Measurements from ENCODE around the gene BAZ2B. TPM values are rescaled to one million over a fixed set of nuclear protein-coding genes. Genes with fewer than 3 reads are reported as not detected.

The BAZ2B gene
- total RNA-seq, 1 donor from 2014 or later, result 69.8 TPM

DNA sequence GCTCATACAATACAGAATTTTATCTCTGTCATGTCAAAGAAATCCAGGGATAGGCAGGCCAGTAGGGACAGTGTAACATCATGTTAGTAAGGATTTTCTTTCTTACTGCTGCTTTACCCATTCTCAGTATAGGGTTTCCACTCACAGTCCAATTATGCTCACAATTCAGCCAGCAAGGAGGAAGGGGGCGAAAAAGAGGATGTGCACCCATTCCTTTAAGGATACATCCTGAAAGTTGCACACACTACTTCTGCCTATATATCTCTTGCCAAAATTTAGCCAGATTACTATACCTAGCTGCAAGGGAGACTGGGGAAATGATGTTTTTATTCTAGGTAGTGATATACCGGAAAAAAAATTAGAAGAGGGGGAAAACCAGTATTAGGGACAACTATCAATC, 66.1 kb downstream of the BAZ2B start:
- FAIRE-seq (no peak), DNase-seq (ENCODE audit: low read depth) (no peak)
- H3K27ac Mint-ChIP-seq (ENCODE audit: unreplicated experiment), result no peak overlapping the region
- Histone ChIP-seq H3K79me2 (ENCODE audit: insufficient read depth, low read length) (no peaks in the 10 kb centered on the region), H3K9ac (ENCODE audit: low read length) (no peak overlapping the region), H3K27ac (ENCODE audit: low read depth, low read length) (no peak overlapping the region), H3K27me3 (ENCODE audit: insufficient read depth, low read length) (no peaks in the 10 kb centered on the region), H3K4me2 (ENCODE audit: low read length) (no peak overlapping the region), H3K9me3 (ENCODE audit: insufficient read depth, low read depth, low read length) (no peaks in the 10 kb centered on the region), H4K20me1 (ENCODE audit: insufficient read depth, low read length) (no peaks in the 10 kb centered on the region), H3K36me3 (ENCODE audit: insufficient read depth, low read length) (no peaks in the 10 kb centered on the region), H3K4me1 (ENCODE audit: insufficient read depth, low read length) (peaks cover 5% of the 10 kb centered on the region), H2AFZ (ENCODE audit: low read depth, low read length) (no peak overlapping the region), H3K4me3 (ENCODE audit: insufficient read depth, low read depth, low read length) (no peak overlapping the region)
- TF ChIP-seq EZH2 (IDR thresholded peaks at IDR 0.05; ENCODE audit: insufficient read depth, low read length), result no peak
- TF ChIP-seq, protein P1, sequence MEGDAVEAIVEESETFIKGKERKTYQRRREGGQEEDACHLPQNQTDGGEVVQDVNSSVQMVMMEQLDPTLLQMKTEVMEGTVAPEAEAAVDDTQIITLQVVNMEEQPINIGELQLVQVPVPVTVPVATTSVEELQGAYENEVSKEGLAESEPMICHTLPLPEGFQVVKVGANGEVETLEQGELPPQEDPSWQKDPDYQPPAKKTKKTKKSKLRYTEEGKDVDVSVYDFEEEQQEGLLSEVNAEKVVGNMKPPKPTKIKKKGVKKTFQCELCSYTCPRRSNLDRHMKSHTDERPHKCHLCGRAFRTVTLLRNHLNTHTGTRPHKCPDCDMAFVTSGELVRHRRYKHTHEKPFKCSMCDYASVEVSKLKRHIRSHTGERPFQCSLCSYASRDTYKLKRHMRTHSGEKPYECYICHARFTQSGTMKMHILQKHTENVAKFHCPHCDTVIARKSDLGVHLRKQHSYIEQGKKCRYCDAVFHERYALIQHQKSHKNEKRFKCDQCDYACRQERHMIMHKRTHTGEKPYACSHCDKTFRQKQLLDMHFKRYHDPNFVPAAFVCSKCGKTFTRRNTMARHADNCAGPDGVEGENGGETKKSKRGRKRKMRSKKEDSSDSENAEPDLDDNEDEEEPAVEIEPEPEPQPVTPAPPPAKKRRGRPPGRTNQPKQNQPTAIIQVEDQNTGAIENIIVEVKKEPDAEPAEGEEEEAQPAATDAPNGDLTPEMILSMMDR (IDR thresholded peaks at IDR 0.05; ENCODE audit: insufficient read depth, low read depth, low read length), result no peak
- H3K9me3 Mint-ChIP-seq (ENCODE audit: unreplicated experiment), result no peaks in the 10 kb centered on the region
- peak overlapping the region; percentile 20 for H3K4me3 Mint-ChIP-seq (ENCODE audit: unreplicated experiment)
- H3K36me3 Mint-ChIP-seq (ENCODE audit: low read depth, unreplicated experiment), result peaks cover 4% of the 10 kb centered on the region
- no peaks in the 10 kb centered on the region for H3K27me3 Mint-ChIP-seq (ENCODE audit: low read depth, unreplicated experiment)
- H3K4me1 Mint-ChIP-seq (ENCODE audit: low read depth, unreplicated experiment), result peaks cover 18% of the 10 kb centered on the region

DNA sequence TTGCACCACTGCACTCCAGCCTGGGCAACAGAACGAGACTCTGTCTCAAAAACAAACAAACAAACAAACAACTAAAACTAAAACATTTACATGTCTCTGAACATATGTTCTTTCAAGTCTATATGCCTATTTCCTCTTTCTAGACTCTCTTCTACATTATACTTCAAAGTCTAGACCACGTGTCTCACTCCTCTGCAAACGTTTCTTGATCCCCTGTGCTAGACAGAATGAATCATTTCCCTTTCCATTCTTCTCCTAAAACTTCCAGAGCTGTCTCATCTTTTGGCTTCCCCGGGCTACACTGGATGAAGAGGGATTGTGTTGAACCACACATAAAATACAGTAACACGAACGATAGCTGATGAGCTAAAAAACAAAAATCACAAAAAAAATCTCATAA, 67.1 kb downstream of the BAZ2B start:
- no peaks in the 10 kb centered on the region for H3K27me3 Mint-ChIP-seq (ENCODE audit: low read depth, unreplicated experiment)

DNA sequence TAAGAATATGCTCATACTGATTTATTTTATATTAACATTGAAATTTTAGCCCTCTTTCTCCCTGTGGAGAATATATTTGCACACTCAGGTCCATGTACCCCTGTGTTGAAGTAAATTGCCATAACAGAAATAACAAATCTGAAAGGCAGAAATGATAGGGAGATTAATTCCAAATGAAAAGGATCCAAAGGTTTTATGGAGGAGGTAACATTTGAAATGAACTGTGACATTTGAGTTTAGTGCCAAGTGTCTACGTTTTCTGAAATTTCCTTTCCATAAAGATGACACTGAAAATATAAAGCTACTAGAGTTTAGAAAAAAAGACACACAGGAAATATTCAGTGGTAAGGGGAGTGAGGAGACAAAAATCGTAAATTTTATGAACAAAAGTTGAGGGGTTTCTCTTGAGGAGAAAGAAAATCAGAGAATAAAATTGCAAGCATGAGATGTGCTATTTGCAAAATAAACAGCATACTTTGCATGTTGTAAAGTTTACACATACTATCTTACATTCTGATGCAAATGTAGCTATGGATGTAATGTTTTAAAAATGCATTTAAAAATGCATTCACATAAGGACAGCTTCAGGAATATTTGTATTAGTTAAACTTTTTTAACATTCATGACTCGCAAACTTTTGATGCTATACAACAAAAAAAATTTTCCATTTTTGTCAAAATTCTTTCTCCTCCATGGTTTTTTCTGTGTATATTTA, 69.5 kb downstream of the BAZ2B start:
- no peak overlapping the region for H3K27ac Mint-ChIP-seq (ENCODE audit: unreplicated experiment)
- no peaks in the 10 kb centered on the region for H3K9me3 ChIP-seq (ENCODE audit: insufficient read depth, low read depth, low read length)
- H3K4me3 Mint-ChIP-seq (ENCODE audit: unreplicated experiment), result no peak overlapping the region
- H3K4me3 ChIP-seq (ENCODE audit: insufficient read depth, low read depth, low read length), result no peak overlapping the region
- H3K9ac ChIP-seq (ENCODE audit: low read length), result no peak overlapping the region
- no peaks in the 10 kb centered on the region for H4K20me1 ChIP-seq (ENCODE audit: insufficient read depth, low read length)
- no peak for DNase-seq (ENCODE audit: low read depth)
- no peaks in the 10 kb centered on the region for H3K27me3 ChIP-seq (ENCODE audit: insufficient read depth, low read length)
- peaks cover 4% of the 10 kb centered on the region for H3K9me3 Mint-ChIP-seq (ENCODE audit: unreplicated experiment)
- FAIRE-seq, result no peak
- peaks cover 2% of the 10 kb centered on the region for H3K36me3 ChIP-seq (ENCODE audit: insufficient read depth, low read length)
- H3K4me1 ChIP-seq (ENCODE audit: insufficient read depth, low read length), result peaks cover 4% of the 10 kb centered on the region
- no peak overlapping the region for H3K27ac ChIP-seq (ENCODE audit: low read depth, low read length)
- no peak overlapping the region for H3K4me2 ChIP-seq (ENCODE audit: low read length)
- no peak overlapping the region for H2AFZ ChIP-seq (ENCODE audit: low read depth, low read length)
- H3K4me1 Mint-ChIP-seq (ENCODE audit: low read depth, unreplicated experiment), result peaks cover 16% of the 10 kb centered on the region
- no peaks in the 10 kb centered on the region for H3K79me2 ChIP-seq (ENCODE audit: insufficient read depth, low read length)
- TF ChIP-seq, protein P1 (IDR thresholded peaks at IDR 0.05; ENCODE audit: insufficient read depth, low read depth, low read length), result no peak
- TF ChIP-seq EZH2 (IDR thresholded peaks at IDR 0.05; ENCODE audit: insufficient read depth, low read length), result no peak
- peaks cover 11% of the 10 kb centered on the region for H3K36me3 Mint-ChIP-seq (ENCODE audit: low read depth, unreplicated experiment)
- H3K27me3 Mint-ChIP-seq (ENCODE audit: low read depth, unreplicated experiment), result no peaks in the 10 kb centered on the region

More for the DNA sequence above, 67.1 kb downstream of the BAZ2B start:
- FAIRE-seq (peak; percentile 68), DNase-seq (ENCODE audit: low read depth) (peak; percentile 38)
- Histone ChIP-seq H3K79me2 (ENCODE audit: insufficient read depth, low read length) (no peaks in the 10 kb centered on the region), H2AFZ (ENCODE audit: low read depth, low read length) (no peak overlapping the region), H3K9me3 (ENCODE audit: insufficient read depth, low read depth, low read length) (no peaks in the 10 kb centered on the region), H3K4me1 (ENCODE audit: insufficient read depth, low read length) (peaks cover 5% of the 10 kb centered on the region), H3K4me2 (ENCODE audit: low read length) (no peak overlapping the region), H3K9ac (ENCODE audit: low read length) (no peak overlapping the region), H3K27ac (ENCODE audit: low read depth, low read length) (no peak overlapping the region), H3K27me3 (ENCODE audit: insufficient read depth, low read length) (no peaks in the 10 kb centered on the region), H3K36me3 (ENCODE audit: insufficient read depth, low read length) (no peaks in the 10 kb centered on the region), H4K20me1 (ENCODE audit: insufficient read depth, low read length) (no peaks in the 10 kb centered on the region), H3K4me3 (ENCODE audit: insufficient read depth, low read depth, low read length) (no peak overlapping the region)
- no peak for TF ChIP-seq EZH2 (IDR thresholded peaks at IDR 0.05; ENCODE audit: insufficient read depth, low read length)
- Mint-ChIP-seq H3K36me3 (ENCODE audit: low read depth, unreplicated experiment) (peaks cover 7% of the 10 kb centered on the region), H3K9me3 (ENCODE audit: unreplicated experiment) (no peaks in the 10 kb centered on the region), H3K4me1 (ENCODE audit: low read depth, unreplicated experiment) (peaks cover 20% of the 10 kb centered on the region), H3K4me3 (ENCODE audit: unreplicated experiment) (peak overlapping the region; percentile 0), H3K27ac (ENCODE audit: unreplicated experiment) (peak overlapping the region; percentile 63)

Data from astrocyte (in vitro differentiated cells and primary cell).